HAP-1 (cell line): ENCODE results near the gene TGFA.

Experiments used
- DNase-seq, 2 experiments: peaks; one replicate each; pipeline ENCODE4 v3.0.0-alpha.2; 2016 to 2020; ENCODE audit warnings: low spot score in 2 of 2
- H3K27me3 ChIP-seq: fragments of 250-450 bp; sonication (Bioruptor Pico); 2 replicates; pipeline ENCODE4 v1.5.1; 2020; ENCODE audit warnings: low read depth, mild to moderate bottlenecking, moderate library complexity
- H3K36me3 ChIP-seq: fragments of 250-450 bp; sonication (Bioruptor Pico); replicated peaks from 2 replicates; pipeline ENCODE4 v1.5.1; 2020; ENCODE audit warnings: mild to moderate bottlenecking
- H3K4me1 ChIP-seq: fragments of 250-450 bp; sonication (Bioruptor Pico); 2 replicates; pipeline ENCODE4 v1.5.1; 2020; ENCODE audit warnings: mild to moderate bottlenecking
- H3K4me3 ChIP-seq: fragments of 250-450 bp; sonication (Bioruptor Pico); 2 replicates; pipeline ENCODE4 v1.5.1; 2020; ENCODE audit warnings: mild to moderate bottlenecking, moderate library complexity
- H3K9me3 ChIP-seq: fragments of 250-450 bp; sonication (Bioruptor Pico); 2 replicates; pipeline ENCODE4 v1.5.1; 2020; ENCODE audit warnings: mild to moderate bottlenecking, moderate library complexity
- in situ Hi-C: fragments of 300-500 bp; cut with MboI; formaldehyde crosslinking; loops from 3 replicates; pipeline ENCODE4 v1.14.3; 2020; ENCODE audit warnings: low sequenced_read_pairs, inconsistent platforms, mixed read lengths

Gene TGFA

DNA sequence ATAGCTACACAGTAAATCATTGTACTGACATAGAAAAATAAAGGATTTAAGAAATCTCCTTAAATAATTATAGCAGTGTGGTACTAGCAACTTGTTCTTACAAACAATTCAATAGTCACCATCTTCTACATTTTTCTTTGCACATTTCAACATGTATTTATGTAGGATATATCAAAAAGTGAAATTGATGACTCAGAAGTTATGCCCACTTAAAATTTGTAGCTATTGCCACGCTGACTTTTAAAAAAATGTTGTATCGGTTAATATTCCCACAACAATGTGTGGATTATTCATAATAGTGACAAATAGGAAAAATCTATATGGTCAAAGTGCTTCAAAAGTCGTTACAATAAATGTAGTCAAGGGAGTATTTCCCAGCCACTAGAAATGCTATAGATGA is 6.7 kb downstream of the TGFA start:
- Histone ChIP-seq H3K4me3 (no peak overlapping the region), H3K36me3 (no peaks in the 10 kb centered on the region), H3K9me3 (no peaks in the 10 kb centered on the region), H3K4me1 (no peaks in the 10 kb centered on the region), H3K27me3 (peaks cover 15% of the 10 kb centered on the region)
- no peak for DNase-seq
- in situ Hi-C loops = no loop called here

DNA sequence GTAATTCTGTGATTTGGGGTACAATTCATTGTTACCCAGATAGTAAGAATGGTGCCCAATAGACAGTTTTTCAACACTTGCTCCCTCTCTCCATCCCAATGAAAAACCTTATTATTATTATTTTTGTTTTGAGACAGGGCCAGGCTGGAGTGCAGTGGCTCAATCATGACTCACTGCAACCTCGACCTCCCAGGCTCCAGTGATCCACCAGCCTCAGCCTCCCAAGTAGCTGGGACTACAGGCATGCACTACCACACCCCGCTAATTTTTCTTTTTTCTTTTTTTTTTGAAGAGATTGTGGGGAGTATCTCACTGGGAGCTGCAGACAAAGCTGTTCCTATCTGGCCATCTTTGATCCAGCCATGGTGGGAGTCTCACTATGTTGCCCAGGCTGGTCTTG is 7.2 kb downstream of the TGFA start:
- Histone ChIP-seq H3K27me3 (peaks cover 10% of the 10 kb centered on the region), H3K9me3 (no peaks in the 10 kb centered on the region), H3K4me1 (no peaks in the 10 kb centered on the region), H3K4me3 (no peak overlapping the region), H3K36me3 (no peaks in the 10 kb centered on the region)
- in situ Hi-C loops = no loop called here
- no peak for DNase-seq

- no peaks in the 10 kb centered on the region; the same call in 1 of the 2 replicates for H3K9me3 ChIP-seq
- H3K36me3 ChIP-seq = no peaks in the 10 kb centered on the region
- H3K4me3 ChIP-seq = no peak overlapping the region
- in situ Hi-C loops = no loop called here
- H3K4me1 ChIP-seq = no peaks in the 10 kb centered on the region
- peaks cover 7% of the 10 kb centered on the region for H3K27me3 ChIP-seq
- DNase-seq = no peak
Observed at GRCh38 chr2:70541481-70542020, 12.1 kb downstream of the TGFA start.

- Histone ChIP-seq H3K4me3 (no peak overlapping the region), H3K27me3 (peaks cover 7% of the 10 kb centered on the region), H3K4me1 (no peaks in the 10 kb centered on the region), H3K36me3 (no peaks in the 10 kb centered on the region), H3K9me3 (no peaks in the 10 kb centered on the region; the same call in 1 of the 2 replicates)
- DNase-seq = no peak
- in situ Hi-C loops = no loop called here
Observed at GRCh38 chr2:70537840-70538239, 15.8 kb downstream of the TGFA start.

DNA sequence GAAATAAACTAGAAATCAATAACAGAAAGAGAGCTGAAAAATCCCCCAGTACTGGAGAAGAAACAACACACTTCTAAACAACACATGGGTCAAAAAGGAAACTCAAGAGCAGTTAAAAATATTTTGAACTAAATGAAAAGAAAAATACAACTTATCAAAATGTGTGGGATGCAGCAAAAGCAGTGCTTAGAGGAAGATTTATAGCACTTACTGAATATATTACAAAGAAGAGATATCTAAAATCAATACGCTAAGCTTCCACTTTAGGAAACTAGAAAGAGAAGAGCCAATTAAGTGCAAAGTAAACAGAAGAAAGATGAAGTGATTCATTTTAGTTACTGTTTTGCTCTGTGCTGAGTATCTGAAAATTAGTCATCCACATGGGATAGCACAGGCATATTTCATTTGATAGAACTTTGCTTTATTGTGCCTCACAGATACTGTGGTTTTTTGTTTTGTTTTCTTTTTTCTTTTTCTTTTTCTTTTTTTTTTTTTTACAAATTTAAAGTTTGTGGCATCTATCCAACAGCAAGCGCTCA is 17.0 kb downstream of the TGFA start:
- in situ Hi-C loops = no loop called here
- Histone ChIP-seq H3K4me3 (no peak overlapping the region), H3K4me1 (no peaks in the 10 kb centered on the region), H3K27me3 (peaks cover 7% of the 10 kb centered on the region), H3K36me3 (no peaks in the 10 kb centered on the region), H3K9me3 (no peaks in the 10 kb centered on the region; the same call in 1 of the 2 replicates)
- no peak for DNase-seq

- Histone ChIP-seq H3K4me3 (no peak overlapping the region), H3K36me3 (no peaks in the 10 kb centered on the region), H3K27me3 (peaks cover 7% of the 10 kb centered on the region), H3K4me1 (no peaks in the 10 kb centered on the region), H3K9me3 (no peaks in the 10 kb centered on the region; the same call in 1 of the 2 replicates)
- in situ Hi-C loops = no loop called here
- DNase-seq = no peak
Observed at GRCh38 chr2:70535573-70535972, 18.1 kb downstream of the TGFA start.

GRCh38 chr2:70534183-70534836 is 19.3 kb downstream of the TGFA start:
- H3K9me3 ChIP-seq = no peaks in the 10 kb centered on the region; the same call in 1 of the 2 replicates
- DNase-seq = no peak
- H3K36me3 ChIP-seq = no peaks in the 10 kb centered on the region
- H3K4me1 ChIP-seq = no peaks in the 10 kb centered on the region
- H3K4me3 ChIP-seq = no peak overlapping the region
- in situ Hi-C loops = no loop called here
- peaks cover 7% of the 10 kb centered on the region for H3K27me3 ChIP-seq

DNA sequence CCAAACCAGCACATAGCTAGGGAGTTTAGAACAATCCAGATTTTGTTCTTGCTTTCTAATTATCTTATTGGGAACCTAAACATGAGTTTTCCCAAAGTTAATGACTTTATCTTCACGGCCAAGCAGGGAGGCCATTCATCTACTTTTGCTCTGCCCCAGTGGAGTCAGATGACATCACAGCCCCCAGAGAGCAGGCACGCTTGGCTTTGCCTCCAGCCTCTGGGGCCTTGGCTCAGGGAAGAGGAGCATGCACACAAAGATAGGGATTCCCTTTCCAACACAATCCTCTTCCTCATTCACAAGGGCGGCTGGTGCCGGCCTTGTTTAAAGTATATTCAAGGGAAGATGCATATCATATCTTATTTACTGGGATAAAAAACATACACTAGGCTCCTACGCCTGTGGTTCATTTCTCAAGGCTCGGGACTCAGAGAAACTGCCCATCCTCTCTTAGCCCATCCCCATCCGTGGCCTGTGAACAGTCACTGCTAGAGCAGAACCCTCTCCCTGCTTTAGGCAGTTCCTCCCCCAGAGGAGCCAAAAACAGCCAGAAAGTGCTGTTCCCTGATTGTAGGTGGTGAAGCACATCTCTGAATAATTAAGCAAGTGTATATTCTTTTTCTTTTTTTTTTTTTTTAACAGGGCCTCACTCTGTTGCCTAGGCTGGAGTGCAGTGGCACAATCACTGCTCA is 21.2 kb downstream of the TGFA start:
- peaks cover 5% of the 10 kb centered on the region for H3K27me3 ChIP-seq

DNA sequence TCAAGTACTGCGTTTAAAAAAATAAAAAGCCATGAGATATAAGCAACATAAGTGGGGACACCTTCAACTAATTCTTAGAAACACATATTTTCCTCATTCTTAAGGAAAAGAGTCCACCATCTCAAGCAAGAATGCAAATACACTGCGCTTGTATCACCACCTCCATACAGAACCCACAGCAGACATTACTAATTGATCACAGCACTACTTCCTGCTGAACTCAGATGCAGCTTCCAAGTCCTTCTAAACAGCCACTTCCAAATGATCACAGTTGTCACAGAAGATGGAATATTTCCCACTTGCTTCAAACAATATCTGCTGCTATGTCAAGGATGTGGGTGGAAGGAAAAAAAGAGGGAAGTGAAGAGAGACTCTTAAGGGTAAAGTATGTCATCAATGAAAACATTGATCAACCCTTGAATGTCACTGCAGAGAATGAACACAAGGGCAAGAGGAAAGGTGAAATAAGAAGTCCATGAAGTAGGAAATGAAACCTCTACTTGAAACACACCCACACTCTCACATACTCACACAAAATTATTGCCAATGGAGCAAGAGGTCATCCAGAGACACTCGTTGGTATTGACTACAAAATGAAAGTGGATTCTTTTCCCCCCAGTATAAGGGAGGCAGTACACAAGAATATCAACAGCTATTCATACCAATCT is 22.1 kb downstream of the TGFA start:
- no peak for DNase-seq
- peaks cover 7% of the 10 kb centered on the region for H3K27me3 ChIP-seq
- H3K36me3 ChIP-seq = no peaks in the 10 kb centered on the region
- H3K9me3 ChIP-seq = no peaks in the 10 kb centered on the region
- H3K4me1 ChIP-seq = no peaks in the 10 kb centered on the region
- in situ Hi-C loops = no loop called here
- H3K4me3 ChIP-seq = no peak overlapping the region

More for the DNA sequence above, 21.2 kb downstream of the TGFA start:
- no peak for DNase-seq
- H3K4me3 ChIP-seq = no peak overlapping the region
- no peaks in the 10 kb centered on the region for H3K36me3 ChIP-seq
- in situ Hi-C loops = no loop called here
- H3K4me1 ChIP-seq = no peaks in the 10 kb centered on the region
- H3K9me3 ChIP-seq = no peaks in the 10 kb centered on the region

DNA sequence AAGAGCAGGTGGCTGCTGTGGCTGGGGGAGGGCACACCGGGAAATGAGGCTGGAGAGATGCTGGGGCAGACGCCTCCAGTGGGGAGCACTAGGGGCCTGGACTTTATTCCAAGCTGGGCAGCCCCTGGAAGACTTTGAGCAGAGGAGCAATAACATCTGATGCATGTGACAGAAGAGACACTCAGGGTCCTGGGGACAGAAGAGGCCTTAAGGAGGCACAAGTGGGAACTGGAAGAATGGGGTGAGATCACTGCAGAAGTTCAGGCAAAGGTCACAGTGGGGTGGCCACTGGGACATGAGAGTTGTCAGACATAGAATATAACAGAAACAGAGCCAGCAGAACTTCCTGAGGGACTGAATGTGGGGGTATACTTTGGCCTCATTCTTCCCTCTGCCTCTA is 24.0 kb downstream of the TGFA start:
- Histone ChIP-seq H3K4me3 (no peak overlapping the region), H3K27me3 (peaks cover 13% of the 10 kb centered on the region), H3K4me1 (no peaks in the 10 kb centered on the region), H3K9me3 (no peaks in the 10 kb centered on the region), H3K36me3 (no peaks in the 10 kb centered on the region)
- in situ Hi-C loops = no loop called here
- no peak for DNase-seq

- Histone ChIP-seq H3K27me3 (peaks cover 13% of the 10 kb centered on the region), H3K9me3 (no peaks in the 10 kb centered on the region), H3K36me3 (no peaks in the 10 kb centered on the region), H3K4me1 (no peaks in the 10 kb centered on the region), H3K4me3 (no peak overlapping the region)
- in situ Hi-C loops = no loop called here
- DNase-seq = no peak
Observed at GRCh38 chr2:70528929-70529328, 24.7 kb downstream of the TGFA start.

- in situ Hi-C loops = no loop called here
- Histone ChIP-seq H3K9me3 (no peaks in the 10 kb centered on the region), H3K27me3 (peaks cover 13% of the 10 kb centered on the region), H3K36me3 (no peaks in the 10 kb centered on the region), H3K4me1 (no peaks in the 10 kb centered on the region), H3K4me3 (no peak overlapping the region)
- no peak for DNase-seq
Observed at GRCh38 chr2:70528276-70528675, 25.4 kb downstream of the TGFA start.

- DNase-seq = no peak
- H3K27me3 ChIP-seq = peaks cover 13% of the 10 kb centered on the region
- no peaks in the 10 kb centered on the region for H3K4me1 ChIP-seq
Observed at GRCh38 chr2:70527447-70528080, 26.1 kb downstream of the TGFA start.

More at GRCh38 chr2:70527447-70528080, 26.1 kb downstream of the TGFA start:
- Histone ChIP-seq H3K9me3 (no peaks in the 10 kb centered on the region), H3K36me3 (no peaks in the 10 kb centered on the region), H3K4me3 (no peak overlapping the region)
- in situ Hi-C loops = no loop called here
